Activated T-cell treated with anti-CD3 and anti-CD28 coated beads, Interleukin-2, amount 50 U/mL, for 48 hours (primary cell): ENCODE measurements around the gene GAPT.

Experiments
- DNase-seq, 2 experiments: peaks; one replicate each; pipeline ENCODE4 v3.0.0-alpha.2; 2020

The GAPT gene

DNA sequence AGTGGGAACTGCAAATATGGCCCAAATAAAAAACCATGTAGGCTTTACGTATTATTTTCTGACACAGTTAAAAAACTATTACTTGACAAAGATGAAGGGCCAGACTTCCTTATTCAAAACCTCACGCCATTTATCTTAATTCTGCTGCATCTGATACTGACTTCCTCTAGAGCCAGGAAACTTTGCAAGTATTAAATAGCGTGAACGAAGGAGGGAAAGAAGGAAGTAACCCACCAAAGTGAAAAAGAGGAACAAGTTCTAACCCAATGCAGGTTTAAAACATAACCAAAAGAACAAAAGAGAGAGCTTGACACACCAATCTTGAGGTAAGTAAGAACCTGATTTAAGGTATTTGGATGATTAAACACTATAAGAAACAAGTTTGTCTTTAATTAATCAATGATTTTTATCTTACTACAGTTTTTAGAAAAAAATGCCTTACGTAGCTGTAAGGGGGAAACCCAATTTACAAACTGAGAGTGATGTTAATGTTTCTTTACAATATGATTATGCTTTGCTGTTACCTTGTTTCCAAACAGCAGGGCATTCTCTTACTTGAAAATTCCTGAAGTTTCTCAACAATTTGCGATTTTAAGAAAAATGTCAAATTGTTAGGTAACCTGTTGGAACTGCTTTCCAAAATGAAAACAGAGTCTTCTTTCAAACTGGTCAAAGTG, at the start of gene GAPT:
Gene GAPT (plus strand): TSS at position 220 of the 677 bp plus-strand sequence. CDS start 3,102 bp downstream, outside the sequence.
- DNase-seq, result no peak

DNA sequence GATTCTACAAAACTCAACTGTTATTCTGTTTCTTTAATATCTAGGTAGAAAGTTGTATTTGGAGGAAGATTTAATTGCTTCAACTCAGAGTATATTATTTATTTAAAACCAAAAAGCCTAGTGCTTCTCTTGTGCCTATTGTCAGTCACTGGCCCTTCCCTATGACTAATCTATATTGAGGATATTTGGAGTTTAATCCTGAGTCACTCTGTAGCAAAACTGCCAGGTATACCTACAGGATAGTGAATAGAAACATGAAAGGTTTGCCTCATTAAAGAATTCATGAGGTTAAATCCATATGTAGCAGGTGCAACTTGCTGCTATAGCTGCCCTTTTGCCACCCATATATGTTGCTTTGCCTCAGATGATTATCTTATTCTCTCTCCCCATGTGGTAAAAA, 46.4 kb upstream of the GAPT start:
- DNase-seq, result no peak

DNA sequence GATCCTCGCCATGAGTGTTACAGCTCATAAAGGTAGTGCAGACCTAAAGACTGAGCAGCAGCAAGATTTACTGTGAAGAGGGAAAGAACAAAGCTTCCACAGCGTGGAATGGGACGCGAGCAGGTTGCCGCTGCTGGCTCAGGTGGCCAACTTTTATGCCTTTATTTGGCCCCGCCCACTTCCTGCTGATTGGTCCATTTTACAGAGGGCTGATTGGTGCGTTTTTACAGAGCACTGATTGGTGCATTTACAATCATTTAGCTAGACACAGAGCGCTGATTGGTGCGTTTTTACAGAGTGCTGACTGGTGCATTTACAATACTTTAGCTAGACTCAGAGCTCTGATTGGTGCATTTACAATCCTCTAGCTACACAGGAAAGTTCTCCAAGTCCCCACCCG, 45.2 kb upstream of the GAPT start:
- no peak for DNase-seq

DNA sequence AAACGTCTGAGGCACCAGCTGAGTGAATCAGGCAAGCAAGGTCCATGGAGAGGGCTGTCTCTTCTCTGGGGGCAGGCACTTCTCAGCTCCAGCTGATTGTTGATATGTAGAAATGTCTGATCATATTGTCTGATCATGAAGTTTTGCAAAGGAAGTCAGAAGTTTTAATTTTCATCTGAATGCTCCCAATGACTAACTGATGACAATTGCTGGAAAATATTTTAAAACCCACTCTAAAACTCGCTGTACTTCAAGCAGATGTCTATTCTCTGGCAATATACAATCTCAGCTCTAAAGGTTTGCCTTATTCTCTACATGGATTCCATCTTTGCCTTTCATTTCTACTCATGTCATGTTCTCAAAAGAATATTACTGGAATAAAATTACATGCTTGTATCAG, 44.0 kb upstream of the GAPT start:
- DNase-seq, result no peak

DNA sequence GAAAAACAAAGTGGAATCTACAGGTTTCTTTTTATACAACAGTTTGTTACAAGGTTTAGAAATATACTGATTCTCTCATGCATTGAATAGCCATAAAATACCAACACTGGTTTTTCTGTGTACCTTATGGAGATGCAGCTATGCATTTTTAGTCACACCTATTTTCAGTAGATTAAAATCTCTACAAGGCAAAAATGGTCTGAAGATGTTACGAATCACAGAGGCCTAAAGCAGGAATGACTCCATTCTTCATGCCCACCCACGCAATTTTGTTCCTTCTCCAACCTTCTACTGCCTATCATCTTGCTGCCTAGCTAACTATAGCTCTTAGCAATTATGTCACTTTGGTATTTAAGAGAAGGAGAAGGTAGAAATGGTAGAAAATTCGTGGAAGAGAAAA, 41.2 kb upstream of the GAPT start:
- no peak for DNase-seq

DNA sequence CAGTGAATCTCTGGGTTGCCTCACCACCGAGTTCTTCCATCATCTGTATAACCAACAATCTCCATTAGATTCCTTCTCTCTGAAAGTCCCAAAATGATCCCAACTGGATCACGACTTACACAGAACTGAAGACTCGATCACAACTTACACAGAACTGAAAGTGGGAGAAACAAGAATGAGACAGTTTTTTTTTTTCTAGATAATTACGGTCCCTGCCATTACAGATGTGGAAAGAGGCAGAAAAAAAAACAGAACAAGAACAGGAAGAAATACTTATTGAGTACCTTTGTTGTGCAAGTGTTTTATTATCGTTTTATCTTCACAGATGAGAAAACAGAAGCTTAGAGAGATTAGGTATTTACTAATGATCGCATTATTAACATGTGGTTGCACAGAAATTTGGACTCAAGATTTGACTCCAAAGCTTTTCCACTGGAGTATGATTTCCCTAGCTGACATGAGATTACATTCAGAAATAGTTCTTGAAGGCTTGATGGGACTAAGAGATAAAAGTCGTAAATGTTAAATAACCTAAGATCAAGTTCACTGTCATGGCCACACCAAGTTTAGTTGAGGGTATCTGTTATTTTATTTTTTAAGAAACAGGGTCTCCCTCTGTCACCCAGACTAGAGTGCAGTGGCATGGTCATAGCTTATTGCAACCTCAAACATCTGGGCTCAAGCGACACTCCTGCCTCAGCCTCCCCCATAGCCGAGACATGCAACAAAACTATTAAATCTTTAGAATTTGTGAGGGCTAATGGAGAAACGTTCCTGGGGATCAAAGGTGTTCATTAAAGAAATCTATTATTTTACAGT, 40.2 kb upstream of the GAPT start:
- DNase-seq, result no peak

DNA sequence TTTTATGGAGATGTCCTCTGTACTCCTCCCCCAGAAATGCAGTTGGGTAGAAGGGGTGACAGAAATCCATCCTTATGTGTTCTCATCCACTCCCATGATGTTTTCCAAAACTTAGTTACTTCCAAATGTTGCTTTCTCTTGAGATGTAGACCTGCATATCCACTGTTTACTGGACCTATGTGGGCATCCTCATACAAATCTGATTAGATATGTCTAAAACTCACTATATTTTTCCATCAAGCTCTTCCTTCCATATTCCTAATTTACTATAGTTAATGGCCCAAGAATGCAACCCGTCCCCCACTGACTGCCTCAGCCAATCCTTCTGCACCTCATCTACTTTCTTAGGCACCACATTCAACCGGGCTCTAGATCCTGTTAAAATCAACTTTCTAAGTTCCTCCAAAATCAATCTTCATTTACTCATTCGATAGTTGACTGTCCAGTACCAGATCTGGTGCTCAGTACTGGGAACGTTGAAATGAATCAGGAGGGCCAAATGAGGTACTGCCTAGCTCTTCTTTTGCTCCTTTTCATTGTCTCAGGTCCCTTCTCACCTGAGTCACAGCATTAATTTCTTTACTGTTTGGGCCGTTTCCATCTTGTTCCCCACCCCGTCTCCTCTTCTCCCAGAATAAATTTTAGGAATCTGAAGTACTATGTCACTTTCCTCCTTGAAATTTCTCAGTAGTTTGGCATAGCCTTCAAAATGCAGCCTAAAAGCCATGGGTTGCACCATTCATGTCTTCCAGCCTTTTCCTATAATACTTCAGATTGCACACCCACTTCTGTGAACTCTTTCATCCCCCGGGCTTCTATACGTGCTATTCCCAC, 39.3 kb upstream of the GAPT start:
- no peak for DNase-seq

DNA sequence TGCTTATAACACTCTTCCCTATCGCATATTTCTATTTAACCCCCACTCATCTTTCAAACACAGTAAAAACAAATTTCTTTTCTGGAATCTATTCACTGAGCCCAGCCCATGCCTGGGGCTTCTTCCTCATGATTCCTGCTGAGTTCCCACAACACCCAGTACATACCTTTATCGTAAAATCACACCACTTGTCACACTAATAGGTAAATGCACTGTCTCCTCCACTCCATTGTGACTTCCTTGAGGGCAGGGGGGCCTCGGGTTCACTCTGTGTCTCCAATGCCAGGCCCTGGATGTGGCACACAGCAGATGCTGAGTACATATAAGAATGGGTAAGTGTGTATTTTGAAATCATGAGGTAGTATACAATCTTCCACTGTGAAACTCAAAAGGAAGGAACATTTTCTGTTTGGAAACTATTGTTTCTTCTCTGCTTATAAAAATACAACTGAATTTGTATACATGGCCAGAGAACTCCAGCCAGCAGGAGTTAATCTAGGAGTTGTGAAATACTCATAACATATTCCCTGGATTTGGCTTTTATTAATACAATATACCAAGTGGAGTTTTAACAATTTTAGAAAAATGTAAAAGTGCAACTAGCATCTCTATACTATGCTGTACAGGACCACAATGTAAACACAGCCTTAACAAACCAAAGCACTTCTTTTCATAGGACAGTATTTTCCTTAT, 38.5 kb upstream of the GAPT start:
- DNase-seq, result no peak

DNA sequence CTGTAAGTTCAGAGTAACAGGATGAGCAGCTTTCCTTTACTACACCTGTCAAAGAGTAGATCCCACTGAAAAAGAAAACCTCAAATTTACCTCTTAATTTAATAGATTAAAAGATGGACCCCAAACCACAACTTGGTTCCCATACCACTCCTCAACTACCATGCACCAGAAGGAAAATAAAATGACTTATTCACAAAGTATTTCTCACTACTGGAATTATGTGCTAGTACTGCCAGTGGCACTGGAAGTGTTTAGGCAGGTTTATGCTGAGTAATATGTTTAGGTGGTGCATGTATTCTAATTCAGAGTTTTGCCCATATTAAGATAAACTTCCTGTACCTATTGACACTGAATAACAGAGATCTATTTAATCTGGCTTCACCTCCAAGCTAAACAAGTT, 37.9 kb upstream of the GAPT start:
- no peak for DNase-seq

DNA sequence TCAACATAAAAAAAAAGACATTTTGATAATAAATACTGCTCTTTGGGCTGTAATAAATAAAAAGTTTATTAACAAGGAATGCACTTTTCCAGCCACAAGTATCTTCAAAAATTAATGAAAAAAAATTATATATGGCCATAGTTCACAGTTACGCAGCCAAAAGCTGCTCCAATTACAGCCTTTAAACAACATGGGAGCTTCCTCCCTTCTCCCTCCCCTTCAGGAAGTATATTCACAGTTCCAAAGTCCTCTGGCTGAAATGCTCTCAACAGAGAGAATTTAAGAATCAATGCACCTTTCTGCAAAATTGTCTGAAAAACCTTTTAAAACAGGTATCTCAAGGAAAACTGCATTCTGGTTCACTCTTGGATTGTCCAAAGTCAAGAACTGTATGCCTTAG, 37.2 kb upstream of the GAPT start:
- no peak for DNase-seq

DNA sequence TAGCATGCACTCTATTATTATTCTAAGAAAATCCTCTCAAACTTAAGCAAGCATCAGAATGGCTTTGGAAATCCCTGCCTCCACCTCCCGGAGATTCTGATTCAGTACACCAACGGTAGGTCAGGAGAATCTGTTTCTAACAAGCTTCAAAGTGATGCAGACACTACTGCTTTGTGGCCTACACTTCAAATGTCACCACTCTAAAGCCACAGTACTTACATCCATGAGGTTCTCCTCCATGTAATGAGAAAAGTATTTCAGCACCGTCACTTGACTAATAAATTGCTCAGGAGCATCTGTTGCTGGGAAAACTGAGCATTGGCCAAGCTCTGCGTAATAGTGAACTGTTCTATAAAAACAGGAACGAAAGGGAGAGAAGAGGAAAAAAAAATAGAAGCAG, 36.2 kb upstream of the GAPT start:
- no peak for DNase-seq

DNA sequence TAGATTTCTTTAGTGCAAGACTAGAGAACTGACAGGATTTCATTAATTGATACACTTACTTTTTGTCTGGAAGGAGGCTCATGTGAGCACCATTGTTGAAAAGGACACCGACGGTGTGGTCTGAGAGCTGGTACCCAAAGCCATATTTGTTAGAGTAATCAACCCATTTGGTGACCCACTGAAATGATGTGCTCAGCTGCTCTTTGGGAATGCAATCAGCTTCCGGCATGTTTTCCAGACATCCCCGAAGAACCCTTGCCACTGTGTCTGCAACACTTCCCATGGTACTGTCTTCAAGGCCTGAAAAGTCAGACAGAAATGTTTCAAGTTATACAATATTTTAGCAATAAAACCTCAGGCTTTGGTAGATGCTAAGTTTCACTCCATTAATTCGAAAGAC, 35.8 kb upstream of the GAPT start:
- no peak for DNase-seq

DNA sequence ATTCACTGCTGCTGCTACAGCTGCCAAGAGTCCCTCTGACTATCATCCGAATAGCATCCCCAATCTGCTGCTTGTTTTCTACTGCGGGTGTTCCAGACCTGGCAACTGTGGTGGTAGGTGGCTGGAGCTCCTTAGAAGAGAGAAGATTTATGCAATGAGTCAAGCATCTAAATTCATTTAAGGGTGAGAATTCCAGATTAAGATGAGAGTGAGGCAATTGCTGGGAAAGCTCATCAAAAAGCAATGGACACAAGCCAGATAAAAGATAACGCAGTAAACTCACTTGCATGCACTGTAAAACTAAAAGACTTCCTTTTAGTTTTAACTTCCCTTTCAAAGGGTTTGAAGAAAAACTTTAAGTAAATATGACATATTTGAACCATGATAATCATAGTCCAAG, 35.2 kb upstream of the GAPT start:
- DNase-seq, result no peak

DNA sequence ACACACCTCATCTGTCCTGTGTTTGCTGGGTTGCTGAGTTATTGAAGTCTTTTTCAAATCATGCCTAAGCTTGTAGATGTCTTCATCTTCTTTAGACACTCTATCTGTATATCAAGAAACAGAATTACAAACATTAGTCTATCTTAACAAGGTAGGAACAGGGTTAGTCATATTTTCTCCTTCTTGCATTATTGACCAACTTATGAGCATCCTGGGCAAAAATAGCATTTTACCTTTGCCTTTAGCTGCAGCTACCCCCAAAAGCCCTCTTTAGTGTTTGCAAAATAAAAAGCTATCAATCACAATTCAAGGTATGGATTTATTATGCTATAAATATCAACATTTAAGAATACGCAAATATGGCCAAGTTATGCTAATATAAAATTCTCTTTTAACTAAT, 34.7 kb upstream of the GAPT start:
- DNase-seq, result no peak

DNA sequence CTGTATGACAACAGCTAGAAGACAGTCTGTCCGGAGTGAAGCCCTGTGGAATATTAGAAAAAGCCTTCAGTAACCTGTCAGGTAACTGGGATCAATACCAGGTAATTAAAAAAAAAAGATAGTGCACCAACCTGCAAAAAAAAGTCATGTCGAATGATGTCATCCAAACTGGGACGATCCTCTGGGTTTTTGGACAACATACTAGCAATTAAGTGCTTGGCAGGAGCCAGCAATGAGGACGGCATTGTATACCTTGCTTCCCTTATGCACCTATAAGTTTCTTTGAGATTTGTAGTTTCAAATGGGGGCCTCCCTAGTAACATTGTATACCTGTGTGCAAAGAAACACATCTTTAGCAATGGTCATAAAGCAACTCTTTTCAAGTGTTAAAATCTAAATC, 34.2 kb upstream of the GAPT start:
- DNase-seq, result no peak

DNA sequence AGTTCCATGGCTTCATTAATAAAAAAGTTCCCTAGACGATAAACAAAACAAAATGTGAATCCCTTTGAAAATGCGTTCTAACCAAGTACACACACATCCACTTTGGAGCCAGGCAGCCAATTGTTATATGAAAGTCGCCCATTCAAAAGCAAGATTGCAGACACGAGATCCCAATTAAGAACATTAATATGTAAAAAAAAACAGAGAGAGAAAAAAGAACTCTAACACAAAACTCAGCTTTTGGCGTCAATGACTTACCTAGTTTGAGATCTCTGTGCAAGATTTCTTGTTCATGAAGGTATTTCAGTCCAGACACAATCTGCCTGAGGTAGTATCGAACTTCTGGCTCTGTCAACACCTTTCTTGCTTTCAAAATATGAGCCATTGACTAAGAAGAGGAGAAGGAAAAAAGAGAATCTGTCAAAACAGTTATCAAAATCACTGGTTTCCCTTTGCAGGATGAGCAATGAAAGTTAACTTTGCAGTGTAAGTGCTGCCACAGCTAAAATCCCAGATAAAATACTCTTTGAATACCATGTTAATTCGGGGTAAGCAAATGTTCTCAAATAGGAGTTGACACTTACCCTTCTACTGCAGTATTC, 33.0 kb upstream of the GAPT start:
- DNase-seq, result no peak

DNA sequence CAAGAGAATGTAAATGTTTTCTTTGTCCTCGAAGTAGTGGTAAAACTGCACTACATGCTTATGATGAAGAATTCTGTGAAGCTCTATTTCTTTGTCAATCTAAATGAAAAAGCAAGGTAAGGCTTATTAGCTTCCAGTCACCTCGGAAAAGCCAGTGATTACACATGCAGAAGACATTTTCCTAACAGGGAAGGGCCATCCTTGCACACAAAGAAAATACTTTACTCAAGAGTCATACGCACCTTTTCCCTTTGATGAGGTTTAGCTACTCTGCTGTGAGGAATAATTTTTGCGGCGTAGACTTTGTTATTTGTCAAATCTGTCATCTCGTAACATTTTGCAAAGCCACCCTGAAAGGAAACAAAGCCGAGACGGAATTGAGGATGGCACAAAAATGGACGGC, 32.5 kb upstream of the GAPT start:
- DNase-seq, result no peak

DNA sequence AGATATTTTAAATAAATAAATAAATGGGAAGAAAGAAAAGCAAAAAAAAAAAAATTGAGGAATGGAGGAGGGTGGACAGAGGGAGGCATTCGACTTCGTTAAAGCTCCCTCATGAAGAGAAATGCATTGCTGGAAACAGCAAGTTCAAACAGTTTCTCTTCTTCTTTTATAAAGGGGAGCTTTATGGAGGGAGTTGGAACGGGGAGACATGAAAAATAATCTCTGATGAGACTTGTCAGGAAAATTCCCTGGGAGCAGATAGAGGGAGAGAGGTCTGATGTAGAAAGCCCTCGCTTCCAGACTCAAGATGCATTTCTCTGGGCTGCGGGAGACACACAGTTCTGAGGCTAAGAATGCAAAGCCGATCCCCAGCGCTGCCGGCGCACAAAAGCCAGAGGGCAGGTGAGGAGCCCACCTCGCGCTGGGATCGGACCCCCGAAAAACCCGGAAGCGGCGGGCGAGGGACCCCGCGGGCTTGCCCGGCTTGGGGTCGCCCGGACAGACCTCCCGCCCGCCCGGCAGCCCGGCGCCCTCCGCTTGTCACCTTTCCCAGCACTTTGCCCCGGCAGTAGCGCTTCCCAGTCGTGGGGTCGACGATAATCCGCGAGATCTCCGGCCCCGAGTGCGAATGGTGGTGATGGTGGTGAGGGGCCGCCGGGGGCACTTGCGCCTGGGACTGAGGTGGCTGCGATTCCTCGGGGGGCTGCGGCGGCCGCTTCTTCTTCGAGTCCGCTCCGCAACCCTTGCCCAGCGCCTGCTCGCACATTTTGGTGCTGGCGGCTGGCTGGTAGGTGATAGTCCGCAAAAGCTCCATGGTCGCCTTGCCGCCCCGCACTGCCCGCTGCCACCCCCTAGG, 31.9 kb upstream of the GAPT start:
- no peak for DNase-seq

DNA sequence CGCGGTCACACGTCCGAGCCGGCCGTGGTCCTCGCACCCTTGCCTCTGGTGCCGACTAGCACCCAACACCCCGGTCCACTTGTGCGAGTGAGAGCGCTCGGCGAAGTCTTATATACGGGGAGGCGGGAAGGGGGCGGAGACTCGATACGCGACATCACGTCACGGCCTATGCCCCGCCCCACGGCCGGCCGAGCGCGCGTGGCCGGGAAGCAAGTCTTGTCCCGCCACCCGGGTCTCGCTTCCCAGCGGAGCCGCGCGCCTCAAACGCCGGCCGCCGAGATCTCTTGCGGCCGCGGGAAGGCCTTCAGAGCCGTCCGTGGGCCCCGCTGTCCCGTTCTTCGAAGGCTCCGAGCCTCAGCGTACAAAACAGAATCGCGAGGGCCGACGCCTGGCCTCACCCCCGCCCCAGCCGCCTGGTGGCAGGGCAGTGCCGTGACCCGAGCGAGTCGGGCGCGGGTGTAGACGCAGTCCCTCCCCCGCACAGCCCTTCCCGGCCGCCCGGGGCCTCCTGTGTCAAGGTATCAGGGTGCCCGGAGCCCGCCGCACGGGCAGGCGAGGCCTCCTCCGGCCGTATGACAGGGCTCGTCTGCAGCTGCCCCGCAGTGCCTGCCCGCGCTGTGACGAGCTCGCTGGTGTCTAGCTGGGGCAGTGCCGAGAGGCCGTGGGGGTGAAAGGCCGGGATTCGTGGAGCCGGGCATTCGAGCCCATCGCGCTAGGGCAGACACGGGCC, 31.1 kb upstream of the GAPT start, which contains the start of gene PLK2:
Gene PLK2 (minus strand): TSS at position 85 of the 730 bp plus-strand sequence. CDS start 127 bp downstream, outside the sequence.
- peak; percentile 91 to 92 for DNase-seq

DNA sequence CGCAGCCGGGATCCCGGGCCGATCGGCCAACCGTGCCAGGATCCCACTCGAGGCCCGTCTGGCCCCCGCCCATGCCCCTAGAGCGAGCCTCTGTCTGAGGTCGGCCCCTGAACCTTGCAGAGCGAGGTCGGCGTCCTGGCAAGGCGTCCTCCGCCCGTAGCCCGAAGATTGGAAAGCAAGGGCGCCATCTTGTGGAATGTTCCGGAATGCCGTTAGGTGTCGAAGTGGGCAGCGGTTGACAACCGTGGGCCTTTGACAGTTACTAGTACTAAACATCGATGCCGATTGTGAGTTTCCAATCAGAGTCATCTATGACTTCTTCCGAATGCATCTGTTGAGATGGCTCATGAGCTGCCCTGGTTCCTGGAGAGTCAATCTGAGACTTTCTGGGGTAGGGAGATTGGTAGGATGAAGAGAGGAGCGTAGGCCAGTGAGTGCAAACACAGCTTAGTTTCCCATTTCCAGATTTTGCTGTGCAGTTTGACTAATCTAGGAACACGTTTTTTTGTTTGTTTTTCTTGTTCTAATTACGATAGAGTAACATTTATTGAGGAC, 30.4 kb upstream of the GAPT start:
- DNase-seq, result peak; percentile 94 to 97
